ENCODE results near the gene CEP41. TPM values are rescaled to one million over a fixed set of nuclear protein-coding genes. Genes with fewer than 3 reads are reported as not detected.

CEP41 gene
- total and polyA plus RNA-seq, 4 donors: 2.3 to 3.5 (median 2.8) TPM

DNA sequence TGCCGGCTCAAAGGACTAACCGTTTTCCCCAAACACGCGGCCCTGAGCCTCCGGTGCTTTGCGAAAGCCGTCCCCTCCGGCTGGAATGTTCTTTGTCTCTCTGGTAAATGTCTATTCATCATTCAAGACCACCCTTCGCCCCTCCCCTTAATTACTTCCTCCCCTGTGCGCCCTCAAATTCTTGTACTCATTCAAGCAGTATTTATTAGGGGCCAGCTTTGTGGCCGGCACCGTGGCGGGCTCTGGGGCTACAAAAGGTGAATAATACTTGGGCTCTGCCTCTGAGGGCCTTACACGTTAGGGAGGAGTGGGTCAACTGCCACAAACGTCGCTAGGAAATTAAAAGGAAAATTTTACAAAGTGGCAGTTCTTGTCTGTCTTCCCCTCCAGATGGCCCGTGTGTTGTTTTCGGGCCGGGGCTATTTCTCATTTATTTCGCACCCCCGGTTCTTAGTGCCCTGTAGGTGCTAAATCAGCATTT lies 49.5 kb upstream of the CEP41 start:
- TF ChIP-seq, protein P1, sequence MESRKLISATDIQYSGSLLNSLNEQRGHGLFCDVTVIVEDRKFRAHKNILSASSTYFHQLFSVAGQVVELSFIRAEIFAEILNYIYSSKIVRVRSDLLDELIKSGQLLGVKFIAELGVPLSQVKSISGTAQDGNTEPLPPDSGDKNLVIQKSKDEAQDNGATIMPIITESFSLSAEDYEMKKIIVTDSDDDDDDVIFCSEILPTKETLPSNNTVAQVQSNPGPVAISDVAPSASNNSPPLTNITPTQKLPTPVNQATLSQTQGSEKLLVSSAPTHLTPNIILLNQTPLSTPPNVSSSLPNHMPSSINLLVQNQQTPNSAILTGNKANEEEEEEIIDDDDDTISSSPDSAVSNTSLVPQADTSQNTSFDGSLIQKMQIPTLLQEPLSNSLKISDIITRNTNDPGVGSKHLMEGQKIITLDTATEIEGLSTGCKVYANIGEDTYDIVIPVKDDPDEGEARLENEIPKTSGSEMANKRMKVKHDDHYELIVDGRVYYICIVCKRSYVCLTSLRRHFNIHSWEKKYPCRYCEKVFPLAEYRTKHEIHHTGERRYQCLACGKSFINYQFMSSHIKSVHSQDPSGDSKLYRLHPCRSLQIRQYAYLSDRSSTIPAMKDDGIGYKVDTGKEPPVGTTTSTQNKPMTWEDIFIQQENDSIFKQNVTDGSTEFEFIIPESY (IDR thresholded peaks at IDR 0.05): no peak
- TF ChIP-seq FOXA2 (IDR thresholded peaks at IDR 0.05) (no peak), JUND (IDR thresholded peaks at IDR 0.05) (no peak), RXRA (IDR thresholded peaks at IDR 0.05) (no peak), TAF1 (conservative IDR thresholded peaks at IDR 0.05) (no peak), SP1 (IDR thresholded peaks at IDR 0.05) (no peak)
- TF ChIP-seq, protein P2, sequence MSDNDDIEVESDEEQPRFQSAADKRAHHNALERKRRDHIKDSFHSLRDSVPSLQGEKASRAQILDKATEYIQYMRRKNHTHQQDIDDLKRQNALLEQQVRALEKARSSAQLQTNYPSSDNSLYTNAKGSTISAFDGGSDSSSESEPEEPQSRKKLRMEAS (IDR thresholded peaks at IDR 0.05): no peak
- TF ChIP-seq, protein P3, sequence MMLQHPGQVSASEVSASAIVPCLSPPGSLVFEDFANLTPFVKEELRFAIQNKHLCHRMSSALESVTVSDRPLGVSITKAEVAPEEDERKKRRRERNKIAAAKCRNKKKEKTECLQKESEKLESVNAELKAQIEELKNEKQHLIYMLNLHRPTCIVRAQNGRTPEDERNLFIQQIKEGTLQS (IDR thresholded peaks at IDR 0.05): no peak
- DNase-seq (ENCODE audit: low spot score): no peak
- WGBS: 81% methylated on average over 21 of the region's 21 CpGs
- no peak overlapping the region for H3K9ac ChIP-seq (ENCODE audit: low read depth in 1 of 2, low read length in 2 of 2)
- no peaks in the 10 kb centered on the region for H3K36me3 ChIP-seq (ENCODE audit: control insufficient read depth in 4 of 4, insufficient read depth in 3 of 4, low read depth in 1 of 4, low read length in 3 of 4)
- no peaks in the 10 kb centered on the region for H3K27me3 ChIP-seq (ENCODE audit: control insufficient read depth in 4 of 4, insufficient read depth in 4 of 4, low read length in 3 of 4)
- no peaks in the 10 kb centered on the region for H3K9me3 ChIP-seq (ENCODE audit: control insufficient read depth in 4 of 4, low read length in 3 of 4)
- H3K4me3 ChIP-seq (ENCODE audit: low read depth in 1 of 3, low read length in 3 of 3): no peak overlapping the region
- no peak overlapping the region for H3K27ac ChIP-seq (ENCODE audit: low read depth in 1 of 2, low read length in 2 of 2)
- H3K4me1 ChIP-seq (ENCODE audit: control insufficient read depth in 4 of 4, insufficient read depth in 4 of 4, low read length in 3 of 4): peaks cover 0 to 36% (median 26%) of the 10 kb centered on the region in 4 donors

DNA sequence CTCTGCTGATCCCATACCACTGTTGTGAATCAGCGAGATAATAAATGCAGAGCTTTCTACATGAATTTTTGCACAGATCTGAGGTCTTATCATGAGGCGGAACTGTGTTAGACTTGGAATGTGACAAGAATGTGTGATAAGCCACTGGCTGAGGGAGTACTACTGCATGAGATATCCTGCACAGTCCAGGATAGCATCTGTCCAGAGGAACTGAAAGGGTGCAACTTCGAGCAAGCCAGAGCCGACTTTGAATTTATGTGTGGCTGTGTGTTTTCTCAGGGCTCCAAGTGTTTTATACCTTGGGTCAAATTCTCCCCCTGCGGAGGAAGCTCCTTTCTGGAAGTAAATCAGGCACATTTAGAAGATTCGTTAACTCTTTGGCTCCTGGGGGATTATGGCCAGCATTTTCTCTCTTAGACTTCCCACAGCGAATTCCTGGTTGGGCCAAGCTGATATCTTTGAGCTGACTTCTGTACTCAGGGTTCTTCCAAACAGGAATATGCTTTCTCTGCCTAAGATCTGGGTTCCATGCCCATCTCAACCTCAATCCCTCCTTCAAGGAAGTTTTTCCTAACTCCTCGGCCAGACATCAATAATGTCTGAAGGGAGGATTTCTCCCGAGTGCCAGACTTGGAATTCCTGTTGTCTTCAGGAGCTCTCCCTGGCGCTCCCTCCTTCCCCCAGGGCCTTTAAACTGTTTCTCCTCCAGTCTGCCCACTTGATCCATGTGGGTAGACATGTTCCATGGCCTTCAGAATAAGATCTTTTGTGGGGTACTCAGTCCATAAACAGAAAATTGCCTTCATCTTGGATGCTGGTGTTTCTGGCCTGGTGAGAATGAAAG lies 48.5 kb upstream of the CEP41 start:
- Histone ChIP-seq H3K36me3 (ENCODE audit: control insufficient read depth in 4 of 4, insufficient read depth in 3 of 4, low read depth in 1 of 4, low read length in 3 of 4) (no peaks in the 10 kb centered on the region), H3K27ac (ENCODE audit: low read depth in 1 of 2, low read length in 2 of 2) (no peak overlapping the region), H3K4me1 (ENCODE audit: control insufficient read depth in 4 of 4, insufficient read depth in 4 of 4, low read length in 3 of 4) (peaks cover 0 to 36% (median 26%) of the 10 kb centered on the region in 4 donors), H3K27me3 (ENCODE audit: control insufficient read depth in 4 of 4, insufficient read depth in 4 of 4, low read length in 3 of 4) (no peaks in the 10 kb centered on the region), H3K9me3 (ENCODE audit: control insufficient read depth in 4 of 4, low read length in 3 of 4) (no peaks in the 10 kb centered on the region), H3K4me3 (ENCODE audit: low read depth in 1 of 3, low read length in 3 of 3) (no peak overlapping the region), H3K9ac (ENCODE audit: low read depth in 1 of 2, low read length in 2 of 2) (no peak overlapping the region)
- 80% methylated on average over 10 of the region's 10 CpGs for WGBS
- DNase-seq (ENCODE audit: low spot score): no peak
- TF ChIP-seq, protein P2 (IDR thresholded peaks at IDR 0.05): no peak
- TF ChIP-seq GABPA (IDR thresholded peaks at IDR 0.05 in 1 of 2, conservative IDR thresholded peaks at IDR 0.05 in 1 of 2) (no peak), RAD21 (IDR thresholded peaks at IDR 0.05) (no peak), HNF4A (conservative IDR thresholded peaks at IDR 0.05) (no peak)

DNA sequence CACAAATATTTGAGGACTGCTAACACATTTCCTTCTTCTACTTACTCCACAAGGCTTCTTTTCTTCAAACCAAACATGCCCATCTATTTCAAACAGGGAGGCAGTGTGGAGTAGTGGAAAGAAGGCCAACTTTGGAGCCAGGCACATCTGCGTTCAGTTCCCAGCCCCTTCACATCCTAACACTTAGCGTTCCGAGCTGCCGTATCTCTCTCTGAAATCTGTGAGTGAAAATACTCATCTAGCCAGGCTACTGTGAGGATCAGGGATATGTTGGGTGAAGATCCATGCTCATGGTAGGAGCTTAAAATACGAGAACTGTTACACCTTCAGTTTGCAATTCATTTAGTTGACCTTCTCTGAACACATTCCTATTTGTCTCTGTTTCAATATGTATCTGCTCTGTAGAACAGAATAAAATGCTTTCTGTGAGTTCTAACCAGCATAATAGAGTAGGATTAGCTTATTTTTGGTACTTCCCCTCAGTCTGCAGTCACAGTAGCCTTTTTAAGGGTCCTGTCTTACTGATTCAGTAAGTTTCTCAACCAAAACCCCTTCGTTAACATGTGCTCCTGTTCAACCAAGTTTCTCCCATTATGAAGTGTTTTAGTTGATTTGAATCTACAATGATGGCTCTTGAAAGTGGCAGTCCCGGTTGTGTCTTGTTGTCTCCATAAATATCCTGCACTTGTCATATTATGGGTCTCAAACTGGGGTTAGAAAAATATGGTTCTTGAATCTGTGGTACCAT lies 47.8 kb upstream of the CEP41 start:
- WGBS: 92% methylated on average over 7 of the region's 7 CpGs
- H3K4me1 ChIP-seq (ENCODE audit: control insufficient read depth in 4 of 4, insufficient read depth in 4 of 4, low read length in 3 of 4): peaks cover 0 to 35% (median 26%) of the 10 kb centered on the region in 4 donors
- no peak overlapping the region for H3K9ac ChIP-seq (ENCODE audit: low read depth in 1 of 2, low read length in 2 of 2)
- H3K27me3 ChIP-seq (ENCODE audit: control insufficient read depth in 4 of 4, insufficient read depth in 4 of 4, low read length in 3 of 4): no peaks in the 10 kb centered on the region
- no peaks in the 10 kb centered on the region for H3K36me3 ChIP-seq (ENCODE audit: control insufficient read depth in 4 of 4, insufficient read depth in 3 of 4, low read depth in 1 of 4, low read length in 3 of 4)
- H3K4me3 ChIP-seq (ENCODE audit: low read depth in 1 of 3, low read length in 3 of 3): no peak overlapping the region
- H3K27ac ChIP-seq (ENCODE audit: low read depth in 1 of 2, low read length in 2 of 2): no peak overlapping the region
- no peaks in the 10 kb centered on the region for H3K9me3 ChIP-seq (ENCODE audit: control insufficient read depth in 4 of 4, low read length in 3 of 4)
- DNase-seq (ENCODE audit: low spot score): no peak
- TF ChIP-seq, protein P3 (IDR thresholded peaks at IDR 0.05): no peak
- no peak for TF ChIP-seq TAF1 (conservative IDR thresholded peaks at IDR 0.05)
- TF ChIP-seq, protein P1 (IDR thresholded peaks at IDR 0.05): no peak
- TF ChIP-seq RAD21 (IDR thresholded peaks at IDR 0.05): no peak
- no peak for TF ChIP-seq HNF4A (conservative IDR thresholded peaks at IDR 0.05)
- no peak for TF ChIP-seq JUND (IDR thresholded peaks at IDR 0.05)
- TF ChIP-seq, protein P4, sequence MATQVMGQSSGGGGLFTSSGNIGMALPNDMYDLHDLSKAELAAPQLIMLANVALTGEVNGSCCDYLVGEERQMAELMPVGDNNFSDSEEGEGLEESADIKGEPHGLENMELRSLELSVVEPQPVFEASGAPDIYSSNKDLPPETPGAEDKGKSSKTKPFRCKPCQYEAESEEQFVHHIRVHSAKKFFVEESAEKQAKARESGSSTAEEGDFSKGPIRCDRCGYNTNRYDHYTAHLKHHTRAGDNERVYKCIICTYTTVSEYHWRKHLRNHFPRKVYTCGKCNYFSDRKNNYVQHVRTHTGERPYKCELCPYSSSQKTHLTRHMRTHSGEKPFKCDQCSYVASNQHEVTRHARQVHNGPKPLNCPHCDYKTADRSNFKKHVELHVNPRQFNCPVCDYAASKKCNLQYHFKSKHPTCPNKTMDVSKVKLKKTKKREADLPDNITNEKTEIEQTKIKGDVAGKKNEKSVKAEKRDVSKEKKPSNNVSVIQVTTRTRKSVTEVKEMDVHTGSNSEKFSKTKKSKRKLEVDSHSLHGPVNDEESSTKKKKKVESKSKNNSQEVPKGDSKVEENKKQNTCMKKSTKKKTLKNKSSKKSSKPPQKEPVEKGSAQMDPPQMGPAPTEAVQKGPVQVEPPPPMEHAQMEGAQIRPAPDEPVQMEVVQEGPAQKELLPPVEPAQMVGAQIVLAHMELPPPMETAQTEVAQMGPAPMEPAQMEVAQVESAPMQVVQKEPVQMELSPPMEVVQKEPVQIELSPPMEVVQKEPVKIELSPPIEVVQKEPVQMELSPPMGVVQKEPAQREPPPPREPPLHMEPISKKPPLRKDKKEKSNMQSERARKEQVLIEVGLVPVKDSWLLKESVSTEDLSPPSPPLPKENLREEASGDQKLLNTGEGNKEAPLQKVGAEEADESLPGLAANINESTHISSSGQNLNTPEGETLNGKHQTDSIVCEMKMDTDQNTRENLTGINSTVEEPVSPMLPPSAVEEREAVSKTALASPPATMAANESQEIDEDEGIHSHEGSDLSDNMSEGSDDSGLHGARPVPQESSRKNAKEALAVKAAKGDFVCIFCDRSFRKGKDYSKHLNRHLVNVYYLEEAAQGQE (IDR thresholded peaks at IDR 0.05): no peak
